Parathyroid adenoma (tissue), 2 donors: ENCODE data around the gene NUDT9.
"Not testable (repeated sequence)": the region's sequence is repeated elsewhere in the genome, so short reads cannot be mapped to it uniquely, and the experiment has no call there.

Source experiments
- H2AFZ ChIP-seq: fragments of 300-600 bp; sonication (generic); one replicate; pipeline ENCODE4 v1.7.0; 2017; ENCODE audit warnings: antibody characterized with exemption, mild to moderate bottlenecking
- H3K27ac ChIP-seq: fragments of 300-600 bp; sonication (generic); one replicate; pipeline ENCODE4 v1.7.0; 2017
- H3K27me3 ChIP-seq: fragments of 300-600 bp; sonication (generic); one replicate; pipeline ENCODE4 v1.7.0; 2017; ENCODE audit warnings: low read length; ENCODE audit not compliant: control insufficient read depth, insufficient read depth
- H3K36me3 ChIP-seq: fragments of 300-600 bp; sonication (generic); one replicate; pipeline ENCODE4 v1.7.0; 2017; ENCODE audit warnings: low read length; ENCODE audit not compliant: control insufficient read depth, insufficient read depth
- H3K4me1 ChIP-seq: fragments of 300-600 bp; sonication (generic); one replicate; pipeline ENCODE4 v1.7.0; 2017; ENCODE audit warnings: control low read depth
- H3K4me2 ChIP-seq: fragments of 300-600 bp; sonication (generic); one replicate; pipeline ENCODE4 v1.7.0; 2017; ENCODE audit warnings: low read length
- H3K4me3 ChIP-seq: fragments of 300-600 bp; sonication (generic); one replicate; pipeline ENCODE4 v1.7.0; 2017; ENCODE audit warnings: low read depth, low read length
- H3K79me2 ChIP-seq: fragments of 300-600 bp; sonication (generic); one replicate; pipeline ENCODE4 v1.7.0; 2017; ENCODE audit warnings: control low read depth
- H3K9ac ChIP-seq: fragments of 300-600 bp; sonication (generic); one replicate; pipeline ENCODE4 v1.7.0; 2017; ENCODE audit warnings: mild to moderate bottlenecking
- H3K9me3 ChIP-seq: fragments of 300-600 bp; sonication (generic); one replicate; pipeline ENCODE4 v1.7.0; 2017; ENCODE audit warnings: low read length; ENCODE audit not compliant: control insufficient read depth
- CTCF ChIP-seq: fragments of 300-600 bp; sonication (generic); IDR thresholded peaks from one replicate; pipeline ENCODE4 v1.7.0; 2017; ENCODE audit warnings: antibody characterized with exemption, mild to moderate bottlenecking
- donor health status: primary hyperparathyroidism.

The NUDT9 gene

GRCh38 chr4:87410157-87410556 lies 12.2 kb upstream of the NUDT9 start:
- no peaks in the 10 kb centered on the region for H3K27me3 ChIP-seq
- no peak overlapping the region for H3K9ac ChIP-seq
- H3K27ac ChIP-seq, result no peak overlapping the region
- TF ChIP-seq CTCF, result no peak
- H3K4me1 ChIP-seq, result no peaks in the 10 kb centered on the region
- H3K36me3 ChIP-seq, result no peaks in the 10 kb centered on the region
- H3K4me3 ChIP-seq, result no peak overlapping the region
- H3K79me2 ChIP-seq, result no peaks in the 10 kb centered on the region
- H3K4me2 ChIP-seq, result no peak overlapping the region
- no peak overlapping the region for H2AFZ ChIP-seq
- H3K9me3 ChIP-seq, result no peaks in the 10 kb centered on the region

GRCh38 chr4:87410679-87411078 lies 11.7 kb upstream of the NUDT9 start:
- no peaks in the 10 kb centered on the region for H3K36me3 ChIP-seq
- H3K4me3 ChIP-seq, result no peak overlapping the region
- no peaks in the 10 kb centered on the region for H3K79me2 ChIP-seq
- H3K4me2 ChIP-seq, result no peak overlapping the region
- H3K27me3 ChIP-seq, result no peaks in the 10 kb centered on the region
- no peaks in the 10 kb centered on the region for H3K9me3 ChIP-seq
- no peak overlapping the region for H3K9ac ChIP-seq
- no peaks in the 10 kb centered on the region for H3K4me1 ChIP-seq
- TF ChIP-seq CTCF, result no peak
- H2AFZ ChIP-seq, result no peak overlapping the region
- no peak overlapping the region for H3K27ac ChIP-seq

- Histone ChIP-seq H2AFZ (no peak overlapping the region), H3K36me3 (no peaks in the 10 kb centered on the region), H3K4me3 (no peak overlapping the region), H3K27me3 (no peaks in the 10 kb centered on the region), H3K9ac (no peak overlapping the region), H3K27ac (no peak overlapping the region), H3K79me2 (no peaks in the 10 kb centered on the region), H3K9me3 (no peaks in the 10 kb centered on the region), H3K4me2 (no peak overlapping the region), H3K4me1 (no peaks in the 10 kb centered on the region)
- TF ChIP-seq CTCF, result no peak
Observed at GRCh38 chr4:87414816-87415215, 7.6 kb upstream of the NUDT9 start.

- TF ChIP-seq CTCF, result no peak
- Histone ChIP-seq H3K36me3 (no peaks in the 10 kb centered on the region), H3K4me2 (no peak overlapping the region), H3K27me3 (no peaks in the 10 kb centered on the region), H3K4me1 (peaks cover 2% of the 10 kb centered on the region), H2AFZ (no peak overlapping the region), H3K9ac (no peak overlapping the region), H3K27ac (no peak overlapping the region), H3K4me3 (no peak overlapping the region), H3K79me2 (peaks cover 7% of the 10 kb centered on the region), H3K9me3 (no peaks in the 10 kb centered on the region)
Observed at GRCh38 chr4:87416965-87417364, 5.4 kb upstream of the NUDT9 start.

GRCh38 chr4:87418410-87418809 lies 4.0 kb upstream of the NUDT9 start:
- H3K9ac ChIP-seq, H3K27me3 ChIP-seq, H3K79me2 ChIP-seq, H2AFZ ChIP-seq, H3K4me2 ChIP-seq, H3K27ac ChIP-seq, H3K4me1 ChIP-seq, H3K9me3 ChIP-seq, H3K4me3 ChIP-seq, H3K36me3 ChIP-seq: not testable (repeated sequence)
